ENCODE data around the gene ATP8B4. TPM values are rescaled to one million over a fixed set of nuclear protein-coding genes. Genes with fewer than 3 reads are reported as not detected.

ATP8B4 gene
- total RNA-seq, 1 experiment from 2014 or later = 0.20 TPM

DNA sequence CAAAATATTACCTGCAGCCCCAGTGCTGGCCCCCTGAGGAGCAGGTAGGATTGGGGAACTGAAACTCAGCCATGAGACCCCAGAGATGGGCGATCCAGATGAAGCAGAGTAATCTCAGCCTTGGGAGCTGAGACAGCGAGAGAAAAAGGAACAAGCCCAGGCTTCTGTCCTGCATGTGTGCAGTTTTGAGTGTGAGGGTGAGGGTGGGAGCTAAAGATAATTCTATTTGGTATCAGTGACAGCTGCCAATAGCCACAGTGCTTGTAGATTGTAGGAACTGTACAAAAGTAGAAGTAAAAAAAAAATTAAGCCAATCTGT is 5.9 kb downstream of the ATP8B4 start:
- no TSS peak for BruUV-seq (replicated peaks)
- Histone ChIP-seq H3K27me3 (ENCODE audit: insufficient read depth, low read depth) (no peaks in the 10 kb centered on the region), H3K4me2 (no peak overlapping the region), H3K79me2 (ENCODE audit: low read depth) (no peaks in the 10 kb centered on the region), H3K27ac (no peak overlapping the region), H2AFZ (no peak overlapping the region), H3F3A (ENCODE audit: insufficient read depth, low read depth) (no peaks in the 10 kb centered on the region), H3K4me3 (no peak overlapping the region), H4K20me1 (ENCODE audit: insufficient read depth) (no peaks in the 10 kb centered on the region), H3K36me3 (ENCODE audit: low read depth) (no peaks in the 10 kb centered on the region), H3K9me3 (ENCODE audit: insufficient read depth, low read depth) (no peaks in the 10 kb centered on the region), H3K9me2 (ENCODE audit: insufficient read depth) (no peaks in the 10 kb centered on the region), H3K4me1 (replicated peaks; ENCODE audit: insufficient read depth) (no peaks in the 10 kb centered on the region)
- TF ChIP-seq EZH2 (IDR thresholded peaks at IDR 0.05; ENCODE audit: low read depth) = no peak
- TF ChIP-seq, protein P1, sequence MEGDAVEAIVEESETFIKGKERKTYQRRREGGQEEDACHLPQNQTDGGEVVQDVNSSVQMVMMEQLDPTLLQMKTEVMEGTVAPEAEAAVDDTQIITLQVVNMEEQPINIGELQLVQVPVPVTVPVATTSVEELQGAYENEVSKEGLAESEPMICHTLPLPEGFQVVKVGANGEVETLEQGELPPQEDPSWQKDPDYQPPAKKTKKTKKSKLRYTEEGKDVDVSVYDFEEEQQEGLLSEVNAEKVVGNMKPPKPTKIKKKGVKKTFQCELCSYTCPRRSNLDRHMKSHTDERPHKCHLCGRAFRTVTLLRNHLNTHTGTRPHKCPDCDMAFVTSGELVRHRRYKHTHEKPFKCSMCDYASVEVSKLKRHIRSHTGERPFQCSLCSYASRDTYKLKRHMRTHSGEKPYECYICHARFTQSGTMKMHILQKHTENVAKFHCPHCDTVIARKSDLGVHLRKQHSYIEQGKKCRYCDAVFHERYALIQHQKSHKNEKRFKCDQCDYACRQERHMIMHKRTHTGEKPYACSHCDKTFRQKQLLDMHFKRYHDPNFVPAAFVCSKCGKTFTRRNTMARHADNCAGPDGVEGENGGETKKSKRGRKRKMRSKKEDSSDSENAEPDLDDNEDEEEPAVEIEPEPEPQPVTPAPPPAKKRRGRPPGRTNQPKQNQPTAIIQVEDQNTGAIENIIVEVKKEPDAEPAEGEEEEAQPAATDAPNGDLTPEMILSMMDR (conservative IDR thresholded peaks at IDR 0.05) = no peak
- no peak for DNase-seq
- POLR2A ChIA-PET (ENCODE audit: unreplicated experiment) = no interaction called here
- CTCF ChIA-PET = no interaction called here
- intact Hi-C loops (cut with micrococcal nuclease; ENCODE audit: unreplicated experiment) = no loop called here

DNA sequence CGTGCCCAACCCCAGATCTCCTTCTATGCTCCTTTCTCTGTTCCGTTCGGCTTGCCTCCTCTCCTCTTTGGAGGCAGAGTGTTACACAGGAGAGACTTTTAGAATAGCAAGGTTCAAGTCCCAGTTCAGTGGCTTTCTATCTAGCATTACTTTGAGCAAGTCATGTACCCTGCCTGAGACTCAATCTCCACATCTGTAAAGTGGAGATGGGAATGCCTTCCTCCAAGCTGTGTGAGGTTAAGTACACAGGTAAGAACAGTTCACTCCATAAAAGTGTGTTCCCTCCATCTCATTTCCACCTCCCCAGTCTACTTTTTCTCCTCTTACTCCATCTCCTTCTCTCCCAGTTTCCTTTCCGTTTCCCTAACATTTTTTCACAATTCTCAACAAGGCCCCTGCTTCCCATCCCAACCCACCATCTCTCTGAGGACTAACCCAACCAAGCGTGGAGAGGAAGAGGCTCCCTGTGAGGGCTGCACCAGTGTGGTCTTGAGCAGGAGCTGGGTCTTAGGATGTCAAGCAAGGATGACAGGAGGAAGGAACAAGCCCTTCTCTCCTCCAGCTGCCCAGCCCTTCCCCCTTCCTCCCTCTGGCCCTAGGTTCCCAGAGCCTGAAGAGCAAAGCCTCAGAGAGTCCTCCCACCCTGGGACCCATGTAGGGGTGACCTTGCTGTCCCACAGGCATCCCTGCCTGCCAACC is 6.4 kb downstream of the ATP8B4 start:
- POLR2A ChIA-PET (ENCODE audit: unreplicated experiment) = no interaction called here
- Histone ChIP-seq H4K20me1 (ENCODE audit: insufficient read depth) (no peaks in the 10 kb centered on the region), H3K9me2 (ENCODE audit: insufficient read depth) (no peaks in the 10 kb centered on the region), H3K9me3 (ENCODE audit: insufficient read depth, low read depth) (no peaks in the 10 kb centered on the region), H3F3A (ENCODE audit: insufficient read depth, low read depth) (no peaks in the 10 kb centered on the region), H3K4me2 (no peak overlapping the region), H3K27me3 (ENCODE audit: insufficient read depth, low read depth) (no peaks in the 10 kb centered on the region), H3K79me2 (ENCODE audit: low read depth) (no peaks in the 10 kb centered on the region), H2AFZ (no peak overlapping the region), H3K4me3 (no peak overlapping the region), H3K27ac (no peak overlapping the region), H3K36me3 (ENCODE audit: low read depth) (no peaks in the 10 kb centered on the region), H3K4me1 (replicated peaks; ENCODE audit: insufficient read depth) (no peaks in the 10 kb centered on the region)
- TF ChIP-seq, protein P1 (conservative IDR thresholded peaks at IDR 0.05) = no peak
- TF ChIP-seq EZH2 (IDR thresholded peaks at IDR 0.05; ENCODE audit: low read depth) = no peak
- intact Hi-C loops (cut with micrococcal nuclease; ENCODE audit: unreplicated experiment) = no loop called here
- CTCF ChIA-PET = no interaction called here
- no TSS peak for BruUV-seq (replicated peaks)
- DNase-seq = no peak

DNA sequence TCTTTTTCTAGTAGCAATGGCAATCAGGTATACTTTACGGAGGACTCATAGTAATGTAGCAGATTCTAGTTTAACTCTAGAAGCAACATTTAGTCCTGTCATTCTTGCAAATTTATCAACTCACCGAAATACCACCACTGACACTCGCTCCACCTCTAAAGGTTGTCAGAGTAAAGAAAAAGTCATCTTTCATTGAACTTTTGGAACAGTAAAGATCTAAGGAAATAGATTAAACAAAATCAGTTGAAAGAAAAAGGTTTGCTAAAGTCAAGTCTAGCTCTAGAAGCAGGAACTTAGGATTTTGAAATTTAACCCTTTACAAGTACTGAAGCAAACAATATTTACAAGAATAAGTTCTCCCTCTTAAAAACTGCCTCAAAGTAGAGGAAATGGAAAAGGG is 8.7 kb downstream of the ATP8B4 start:
- no TSS peak for BruUV-seq (replicated peaks)
- Histone ChIP-seq H3K79me2 (ENCODE audit: low read depth) (no peaks in the 10 kb centered on the region), H3K27me3 (ENCODE audit: insufficient read depth, low read depth) (no peaks in the 10 kb centered on the region), H2AFZ (no peak overlapping the region), H3K4me2 (no peak overlapping the region), H3K9me3 (ENCODE audit: insufficient read depth, low read depth) (no peaks in the 10 kb centered on the region), H3K4me1 (replicated peaks; ENCODE audit: insufficient read depth) (no peaks in the 10 kb centered on the region), H3K4me3 (no peak overlapping the region), H3K27ac (no peak overlapping the region), H3K9me2 (ENCODE audit: insufficient read depth) (no peaks in the 10 kb centered on the region), H3K36me3 (ENCODE audit: low read depth) (no peaks in the 10 kb centered on the region), H4K20me1 (ENCODE audit: insufficient read depth) (no peaks in the 10 kb centered on the region), H3F3A (ENCODE audit: insufficient read depth, low read depth) (no peaks in the 10 kb centered on the region)
- intact Hi-C loops (cut with micrococcal nuclease; ENCODE audit: unreplicated experiment) = no loop called here
- ChIA-PET CTCF (no interaction called here), POLR2A (ENCODE audit: unreplicated experiment) (no interaction called here)
- DNase-seq = no peak
- TF ChIP-seq EZH2 (IDR thresholded peaks at IDR 0.05; ENCODE audit: low read depth) = no peak
- TF ChIP-seq, protein P1 (conservative IDR thresholded peaks at IDR 0.05) = no peak
